BJ (cell line): Measurements from ENCODE around the gene SAMD14. TPM values are rescaled to one million over a fixed set of nuclear protein-coding genes. Genes with fewer than 3 reads are reported as not detected.

Experiments
- CTCF ChIA-PET: fragments of 350-600 bp; formaldehyde crosslinking; extraction: SDS; loops from one replicate; lab custom pipeline; 2021; ENCODE audit warnings: antibody characterized with exemption, inconsistent platforms; lab: Yijun Ruan, JAX
- POLR2A ChIA-PET: fragments of 300-600 bp; sonication (Branson Sonifier 250); formaldehyde crosslinking; extraction: SDS; loops from one replicate; lab custom pipeline; 2021; ENCODE audit warnings: antibody characterized with exemption; lab: Charles Lee
- DNase-seq: peaks from one replicate; pipeline ENCODE4 v3.0.0-alpha.2; 2011; ENCODE audit warnings: low read depth
- H3K27me3 ChIP-seq: 2 replicates; pipeline ENCODE4 v1.6.0; 2011; ENCODE audit warnings: low read length; ENCODE audit not compliant: control insufficient read depth, insufficient read depth
- H3K36me3 ChIP-seq: 2 replicates; pipeline ENCODE4 v1.5.1; 2011; ENCODE audit warnings: low read length; ENCODE audit not compliant: control insufficient read depth, insufficient read depth
- H3K4me3 ChIP-seq: 2 replicates; pipeline ENCODE4 v1.5.1; 2011; ENCODE audit warnings: low read depth, mild to moderate bottlenecking, control low read depth, low read length
- CTCF ChIP-seq: IDR thresholded peaks from 2 replicates; pipeline ENCODE4 v1.5.1; 2011; ENCODE audit warnings: low read depth, mild to moderate bottlenecking, control low read depth, inconsistent platforms, low read length, moderate library complexity; ENCODE audit not compliant: insufficient read depth
- polyA plus RNA-seq: library from polyadenylated mRNA; depleted of rRNA; stranded (reverse); fragments of >200 nt; gene quantifications from 2 replicates; pipeline ENCODE4 v1.2.3, GENCODE V29; 2011

The SAMD14 gene
- polyA plus RNA-seq, 1 experiment = 5.3 TPM

- H3K27me3 ChIP-seq = no peaks in the 10 kb centered on the region
- no peaks in the 10 kb centered on the region for H3K36me3 ChIP-seq
- ChIA-PET POLR2A (interaction anchor here (0.6 kb wide), 1 partner anchor 37 kb away, joined by 4 read pairs; no protein-coding TSS in a partner anchor), CTCF (interaction anchor here (0.6 to 8.5 kb wide), 10 partner anchors 11 to 229 kb away, joined by 3 to 229 read pairs (median 5); partner anchors contain the start of gene TMEM92)
- TF ChIP-seq CTCF = no peak
- no peak overlapping the region for H3K4me3 ChIP-seq
- DNase-seq = no peak
Measured at GRCh38 chr17:50166518-50167181, 36.7 kb upstream of the SAMD14 start.

- DNase-seq = no peak
- Histone ChIP-seq H3K4me3 (no peak within 1 kb of the TSS), H3K36me3 (no peaks in the 10 kb centered on the region), H3K27me3 (no peaks in the 10 kb centered on the region)
- no peak for TF ChIP-seq CTCF
- ChIA-PET POLR2A (interaction anchor here (0.6 kb wide), 1 partner anchor 38 kb away, joined by 4 read pairs; no protein-coding TSS in a partner anchor), CTCF (interaction anchor here (0.5 to 7.0 kb wide), 12 partner anchors 12 to 230 kb away, joined by 3 to 229 read pairs (median 5); no protein-coding TSS in a partner anchor)
Measured at GRCh38 chr17:50165867-50166517, 36.0 kb upstream of the SAMD14 start, which contains the start of gene SGCA. Gene SGCA (plus strand): TSS chr17:50166005. CDS start chr17:50166041, 36 bp downstream.

DNA sequence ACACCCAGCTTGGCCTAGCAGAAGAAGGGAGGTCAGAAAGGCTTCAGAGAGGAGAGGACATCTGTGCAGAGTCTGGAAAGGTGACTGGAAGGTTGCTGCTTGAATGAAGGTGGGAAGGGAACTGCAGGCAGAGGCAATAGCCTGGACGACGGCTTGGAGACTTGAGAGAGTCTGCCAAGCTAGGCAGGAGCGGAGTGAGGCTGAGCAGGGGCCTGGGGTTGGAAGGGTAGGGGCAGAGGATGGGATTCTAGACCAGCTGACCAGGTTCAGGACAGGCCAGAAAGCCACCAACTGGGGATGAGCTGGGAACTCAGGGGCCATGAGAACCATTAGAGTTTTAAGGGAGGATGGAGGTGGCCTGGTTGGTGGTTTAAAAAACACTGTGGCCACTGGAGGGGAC, 35.5 kb upstream of the SAMD14 start:
- TF ChIP-seq CTCF = no peak
- H3K36me3 ChIP-seq = no peaks in the 10 kb centered on the region
- DNase-seq = no peak
- ChIA-PET CTCF (interaction anchor here (0.5 to 7.0 kb wide), 11 partner anchors 12 to 231 kb away, joined by 3 to 229 read pairs (median 5); no protein-coding TSS in a partner anchor), POLR2A (no interaction called here)
- no peaks in the 10 kb centered on the region for H3K27me3 ChIP-seq
- H3K4me3 ChIP-seq = no peak overlapping the region

DNA sequence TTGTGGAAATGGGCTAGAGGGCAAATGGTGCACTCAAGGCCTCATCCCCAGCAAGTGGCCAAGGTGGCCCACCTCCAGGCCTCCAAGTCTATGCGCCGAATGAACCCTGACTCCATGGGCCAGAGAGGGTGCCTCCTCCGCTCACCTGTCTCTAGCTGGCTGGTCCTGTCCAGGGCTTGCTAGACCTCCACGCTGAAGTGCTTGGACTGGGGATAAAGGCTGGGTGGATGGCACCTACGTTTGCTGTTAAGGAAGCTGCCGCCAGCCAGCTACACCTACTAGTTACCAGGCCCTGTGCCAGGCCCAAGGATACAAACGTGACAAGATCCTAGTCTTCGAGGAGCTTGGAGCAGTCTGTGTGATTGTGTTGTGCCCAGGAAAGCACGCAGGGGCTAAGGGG, 35.1 kb upstream of the SAMD14 start:
- no peaks in the 10 kb centered on the region for H3K36me3 ChIP-seq
- H3K27me3 ChIP-seq = no peaks in the 10 kb centered on the region
- H3K4me3 ChIP-seq = no peak overlapping the region
- no peak for DNase-seq
- POLR2A ChIA-PET = no interaction called here
- CTCF ChIA-PET = interaction anchor here (1.3 to 7.0 kb wide), 7 partner anchors 13 to 131 kb away, joined by 4 to 229 read pairs (median 7); no protein-coding TSS in a partner anchor
- no peak for TF ChIP-seq CTCF

- DNase-seq = no peak
- no peaks in the 10 kb centered on the region for H3K36me3 ChIP-seq
- ChIA-PET CTCF (interaction anchor here (1.3 to 7.0 kb wide), 7 partner anchors 13 to 131 kb away, joined by 4 to 229 read pairs (median 7); no protein-coding TSS in a partner anchor), POLR2A (no interaction called here)
- H3K4me3 ChIP-seq = no peak overlapping the region
- no peaks in the 10 kb centered on the region for H3K27me3 ChIP-seq
- no peak for TF ChIP-seq CTCF
Measured at GRCh38 chr17:50164697-50164988, 34.7 kb upstream of the SAMD14 start.
